ENCODE data around the gene MBD3.

Gene MBD3

DNA sequence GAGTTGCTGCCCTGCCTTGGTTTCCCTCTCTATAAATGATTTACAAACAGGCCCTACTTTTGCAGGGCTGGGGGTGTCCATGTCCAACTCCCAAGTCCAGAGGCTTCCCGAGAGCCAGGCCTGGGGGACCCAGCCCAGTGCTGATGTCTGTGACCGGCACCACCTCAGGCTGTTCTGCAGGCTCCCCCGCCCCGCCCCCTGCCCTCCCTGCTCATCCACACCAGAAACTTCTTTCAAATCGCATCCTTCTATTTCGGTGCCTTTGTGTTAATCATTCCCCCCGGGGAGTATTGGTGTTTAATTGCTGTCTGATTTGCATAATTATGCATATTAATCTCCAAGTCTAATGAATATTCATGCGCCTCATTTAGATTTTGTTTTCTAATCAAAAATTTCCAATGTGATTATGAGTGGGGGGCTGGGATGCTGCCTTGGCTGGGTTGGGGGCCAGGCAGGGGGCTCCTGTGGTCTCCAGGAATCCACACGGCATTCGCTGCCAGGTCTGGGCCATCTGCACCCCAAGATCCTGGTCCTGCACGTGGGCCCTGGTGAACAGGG is 40.7 kb upstream of the MBD3 start:
- TF ChIP-seq SIN3A (IDR thresholded peaks at IDR 0.05; ENCODE audit: borderline replicate concordance, insufficient read depth, low read length): no peak
- TF ChIP-seq FOXP2 (optimal IDR thresholded peaks at IDR 0.05; ENCODE audit: borderline replicate concordance, extremely low read depth, extremely low read length, insufficient read depth): no peak

DNA sequence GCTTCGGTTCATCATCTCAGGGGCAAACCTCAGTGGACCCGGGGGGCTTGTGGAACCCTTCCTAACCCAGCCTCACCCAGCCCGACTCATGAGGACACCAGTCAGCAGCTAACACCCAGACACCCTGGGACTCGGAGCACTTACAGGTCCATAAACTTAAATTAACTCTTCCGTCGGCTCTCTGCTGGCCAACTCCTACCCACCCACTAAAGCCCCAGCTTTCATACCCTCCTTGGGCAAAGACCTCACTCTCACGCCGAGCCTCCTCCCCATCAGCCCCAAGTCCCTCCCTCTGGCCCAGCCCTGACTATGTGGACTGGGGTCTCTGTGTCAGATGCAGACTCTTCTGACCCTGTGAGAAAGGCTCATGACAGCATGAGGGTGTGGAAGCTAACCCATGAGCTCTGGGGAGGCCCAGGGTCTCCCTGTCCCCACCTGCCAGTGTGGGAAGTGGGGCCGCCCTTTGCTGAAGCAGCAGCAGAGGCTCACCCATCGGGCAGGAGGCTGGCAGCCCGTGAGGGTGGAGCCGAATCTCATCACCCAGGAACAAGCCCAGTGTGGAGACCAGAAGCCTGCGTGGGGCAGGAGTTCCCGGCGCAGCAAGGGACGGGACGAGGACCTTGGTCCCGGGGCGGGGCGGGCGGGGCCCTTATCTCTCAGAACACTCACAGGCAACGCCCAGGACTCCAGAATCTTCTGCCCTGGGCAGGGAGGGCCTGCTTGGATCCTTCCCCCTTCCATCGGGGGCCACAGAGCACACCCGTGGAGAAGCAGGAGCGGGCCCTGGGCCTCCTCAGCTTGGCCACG is 40.0 kb upstream of the MBD3 start:
- no peak for TF ChIP-seq TAF1 (IDR thresholded peaks at IDR 0.05; ENCODE audit: borderline replicate concordance, insufficient read depth, low read length)
- no peak for TF ChIP-seq POLR2AphosphoS5 (IDR thresholded peaks at IDR 0.05; ENCODE audit: low read depth, low read length)
- TF ChIP-seq, protein P1, sequence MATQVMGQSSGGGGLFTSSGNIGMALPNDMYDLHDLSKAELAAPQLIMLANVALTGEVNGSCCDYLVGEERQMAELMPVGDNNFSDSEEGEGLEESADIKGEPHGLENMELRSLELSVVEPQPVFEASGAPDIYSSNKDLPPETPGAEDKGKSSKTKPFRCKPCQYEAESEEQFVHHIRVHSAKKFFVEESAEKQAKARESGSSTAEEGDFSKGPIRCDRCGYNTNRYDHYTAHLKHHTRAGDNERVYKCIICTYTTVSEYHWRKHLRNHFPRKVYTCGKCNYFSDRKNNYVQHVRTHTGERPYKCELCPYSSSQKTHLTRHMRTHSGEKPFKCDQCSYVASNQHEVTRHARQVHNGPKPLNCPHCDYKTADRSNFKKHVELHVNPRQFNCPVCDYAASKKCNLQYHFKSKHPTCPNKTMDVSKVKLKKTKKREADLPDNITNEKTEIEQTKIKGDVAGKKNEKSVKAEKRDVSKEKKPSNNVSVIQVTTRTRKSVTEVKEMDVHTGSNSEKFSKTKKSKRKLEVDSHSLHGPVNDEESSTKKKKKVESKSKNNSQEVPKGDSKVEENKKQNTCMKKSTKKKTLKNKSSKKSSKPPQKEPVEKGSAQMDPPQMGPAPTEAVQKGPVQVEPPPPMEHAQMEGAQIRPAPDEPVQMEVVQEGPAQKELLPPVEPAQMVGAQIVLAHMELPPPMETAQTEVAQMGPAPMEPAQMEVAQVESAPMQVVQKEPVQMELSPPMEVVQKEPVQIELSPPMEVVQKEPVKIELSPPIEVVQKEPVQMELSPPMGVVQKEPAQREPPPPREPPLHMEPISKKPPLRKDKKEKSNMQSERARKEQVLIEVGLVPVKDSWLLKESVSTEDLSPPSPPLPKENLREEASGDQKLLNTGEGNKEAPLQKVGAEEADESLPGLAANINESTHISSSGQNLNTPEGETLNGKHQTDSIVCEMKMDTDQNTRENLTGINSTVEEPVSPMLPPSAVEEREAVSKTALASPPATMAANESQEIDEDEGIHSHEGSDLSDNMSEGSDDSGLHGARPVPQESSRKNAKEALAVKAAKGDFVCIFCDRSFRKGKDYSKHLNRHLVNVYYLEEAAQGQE (IDR thresholded peaks at IDR 0.05; ENCODE audit: insufficient read depth in 1 of 2, low read depth in 2 of 2, low read length in 2 of 2): no peak
- TF ChIP-seq FOXP2 (optimal IDR thresholded peaks at IDR 0.05; ENCODE audit: borderline replicate concordance, extremely low read depth, extremely low read length, insufficient read depth): no peak
- no peak for TF ChIP-seq SIN3A (IDR thresholded peaks at IDR 0.05; ENCODE audit: borderline replicate concordance, insufficient read depth, low read length)

DNA sequence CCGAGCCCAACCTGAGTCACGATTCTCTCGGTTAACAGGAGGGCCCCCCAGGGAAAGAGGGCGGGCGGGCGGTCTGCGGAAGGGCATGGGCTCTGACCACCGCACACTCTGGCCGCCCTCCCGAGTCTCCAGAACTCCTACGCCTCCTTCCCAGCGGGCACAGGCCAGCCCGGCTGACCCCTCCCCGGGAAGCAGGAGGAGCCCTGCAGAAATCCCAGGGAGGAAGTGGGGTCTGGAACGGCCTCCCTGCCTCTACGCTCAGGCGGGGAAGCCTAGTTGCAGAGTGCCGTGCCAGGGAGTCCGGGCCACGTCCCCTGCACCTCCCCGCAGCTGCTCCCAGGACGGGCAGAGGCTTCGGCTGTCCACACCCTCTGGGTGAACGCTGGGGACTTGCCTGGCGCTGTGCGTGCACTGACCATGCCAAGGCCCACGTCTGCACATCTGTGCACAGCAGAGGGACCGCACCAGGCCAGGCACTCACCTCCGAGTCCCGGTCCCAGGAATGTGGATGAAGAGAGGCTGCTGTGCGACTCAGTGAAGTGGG is 39.0 kb upstream of the MBD3 start:
- TF ChIP-seq SIN3A (IDR thresholded peaks at IDR 0.05; ENCODE audit: borderline replicate concordance, insufficient read depth, low read length): no peak
- no peak for TF ChIP-seq FOXP2 (optimal IDR thresholded peaks at IDR 0.05; ENCODE audit: borderline replicate concordance, extremely low read depth, extremely low read length, insufficient read depth)
- no peak for TF ChIP-seq POLR2AphosphoS5 (IDR thresholded peaks at IDR 0.05; ENCODE audit: low read depth, low read length)
- TF ChIP-seq, protein P1 (IDR thresholded peaks at IDR 0.05; ENCODE audit: insufficient read depth in 1 of 2, low read depth in 2 of 2, low read length in 2 of 2): no peak
- TF ChIP-seq TAF1 (IDR thresholded peaks at IDR 0.05; ENCODE audit: borderline replicate concordance, insufficient read depth, low read length): no peak

DNA sequence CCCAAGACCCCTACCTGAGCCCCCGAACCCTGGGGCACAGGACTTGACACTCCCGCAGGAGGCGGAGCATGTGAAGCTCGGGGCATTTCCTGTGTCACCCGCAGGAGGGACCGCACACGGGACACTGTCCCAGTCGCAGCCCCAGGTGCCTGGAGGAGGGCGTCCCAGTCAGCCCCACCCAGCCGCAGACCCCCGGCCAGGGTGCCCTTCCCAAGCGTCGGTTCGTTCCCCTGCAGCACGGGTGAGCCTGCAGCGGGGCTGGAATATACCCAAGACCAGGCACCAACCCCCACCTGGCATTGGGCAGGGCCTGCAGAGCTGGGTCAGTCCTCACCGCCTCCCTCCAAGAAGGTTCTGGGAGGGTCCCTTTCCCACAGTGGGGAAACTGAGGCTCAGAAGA is 38.1 kb upstream of the MBD3 start:
- TF ChIP-seq SIN3A (IDR thresholded peaks at IDR 0.05; ENCODE audit: borderline replicate concordance, insufficient read depth, low read length): no peak
- no peak for TF ChIP-seq TAF1 (IDR thresholded peaks at IDR 0.05; ENCODE audit: borderline replicate concordance, insufficient read depth, low read length)
- TF ChIP-seq FOXP2 (optimal IDR thresholded peaks at IDR 0.05; ENCODE audit: borderline replicate concordance, extremely low read depth, extremely low read length, insufficient read depth): no peak
- TF ChIP-seq POLR2AphosphoS5 (IDR thresholded peaks at IDR 0.05; ENCODE audit: low read depth, low read length): no peak
- TF ChIP-seq, protein P1 (IDR thresholded peaks at IDR 0.05; ENCODE audit: insufficient read depth in 1 of 2, low read depth in 2 of 2, low read length in 2 of 2): no peak

DNA sequence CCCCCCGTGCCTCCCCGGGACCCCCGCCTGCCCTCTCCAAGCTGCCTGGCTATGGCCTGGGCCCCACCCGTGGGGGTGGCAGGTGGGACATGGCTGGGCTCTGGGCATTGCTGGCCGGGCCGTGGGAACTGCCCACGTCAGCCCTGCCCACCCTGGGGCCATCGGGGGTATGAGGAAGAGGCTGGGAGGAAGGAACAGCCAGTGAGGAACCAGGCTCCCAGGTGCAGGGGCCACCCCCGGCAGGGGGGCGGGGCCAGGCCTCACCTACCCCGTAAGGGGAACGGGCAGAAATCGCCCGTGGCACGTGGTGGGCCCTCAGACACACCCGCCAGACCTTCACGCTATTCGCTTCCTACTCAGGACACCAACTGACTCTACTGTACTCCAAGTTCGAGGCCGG is 37.3 kb upstream of the MBD3 start:
- no peak for TF ChIP-seq TAF1 (IDR thresholded peaks at IDR 0.05; ENCODE audit: borderline replicate concordance, insufficient read depth, low read length)
- TF ChIP-seq SIN3A (IDR thresholded peaks at IDR 0.05; ENCODE audit: borderline replicate concordance, insufficient read depth, low read length): no peak
- TF ChIP-seq FOXP2 (optimal IDR thresholded peaks at IDR 0.05; ENCODE audit: borderline replicate concordance, extremely low read depth, extremely low read length, insufficient read depth): no peak
- TF ChIP-seq, protein P1 (IDR thresholded peaks at IDR 0.05; ENCODE audit: insufficient read depth in 1 of 2, low read depth in 2 of 2, low read length in 2 of 2): no peak
- no peak for TF ChIP-seq POLR2AphosphoS5 (IDR thresholded peaks at IDR 0.05; ENCODE audit: low read depth, low read length)

Data from PFSK-1 (cell line).